ENCODE results near the gene BEND3. TPM values are rescaled to one million over a fixed set of nuclear protein-coding genes. Genes with fewer than 3 reads are reported as not detected.

The BEND3 gene
- total RNA-seq, 2 experiments from 2014 or later, result 5.8 to 6.3 TPM

DNA sequence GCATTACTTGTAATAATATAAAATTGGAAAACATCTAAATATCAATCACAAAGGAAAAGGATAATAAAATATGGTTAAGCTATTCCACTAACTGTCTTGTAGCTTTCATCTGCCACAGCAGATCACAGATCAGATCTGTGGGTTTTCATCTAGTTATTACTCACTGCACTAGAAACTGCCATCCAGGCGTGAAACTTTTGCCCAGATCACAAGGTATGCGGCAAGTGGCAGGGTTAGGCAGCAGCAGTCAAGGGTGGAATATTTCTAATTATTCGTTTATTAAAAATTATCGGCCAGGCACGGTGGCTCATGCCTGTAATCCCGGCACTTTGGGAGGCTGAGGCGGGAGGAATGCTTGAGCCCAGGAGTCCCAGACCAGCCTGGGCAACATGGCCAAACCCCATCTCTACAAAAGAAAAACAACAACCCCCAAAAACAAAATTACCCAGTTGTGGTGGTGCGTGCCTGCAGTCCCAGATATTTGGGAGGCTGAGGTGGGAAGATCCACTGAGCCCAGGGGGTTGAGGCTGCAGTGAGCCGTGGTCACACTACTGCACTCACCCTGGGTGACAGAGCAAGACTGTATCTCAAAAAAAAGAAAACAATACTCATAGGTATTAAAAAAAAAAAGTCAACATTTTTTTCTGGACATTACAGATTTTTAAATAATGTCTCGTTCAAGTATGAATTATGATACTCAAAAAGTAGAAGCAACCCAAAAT is 32.1 kb downstream of the BEND3 start:
- Mint-ChIP-seq H3K27me3 (no peaks in the 10 kb centered on the region), H3K36me3 (ENCODE audit: low read depth) (peaks cover 25% of the 10 kb centered on the region), H3K4me1 (ENCODE audit: low read depth) (peaks cover 6% of the 10 kb centered on the region), H3K9me3 (peaks cover 4% of the 10 kb centered on the region), H3K4me3 (no peak overlapping the region), H3K27ac (no peak overlapping the region)
- ChIA-PET CTCF (no interaction called here), POLR2A (no interaction called here)
- intact Hi-C loops (cut with micrococcal nuclease), result no loop called here
- TF ChIP-seq, protein P1, sequence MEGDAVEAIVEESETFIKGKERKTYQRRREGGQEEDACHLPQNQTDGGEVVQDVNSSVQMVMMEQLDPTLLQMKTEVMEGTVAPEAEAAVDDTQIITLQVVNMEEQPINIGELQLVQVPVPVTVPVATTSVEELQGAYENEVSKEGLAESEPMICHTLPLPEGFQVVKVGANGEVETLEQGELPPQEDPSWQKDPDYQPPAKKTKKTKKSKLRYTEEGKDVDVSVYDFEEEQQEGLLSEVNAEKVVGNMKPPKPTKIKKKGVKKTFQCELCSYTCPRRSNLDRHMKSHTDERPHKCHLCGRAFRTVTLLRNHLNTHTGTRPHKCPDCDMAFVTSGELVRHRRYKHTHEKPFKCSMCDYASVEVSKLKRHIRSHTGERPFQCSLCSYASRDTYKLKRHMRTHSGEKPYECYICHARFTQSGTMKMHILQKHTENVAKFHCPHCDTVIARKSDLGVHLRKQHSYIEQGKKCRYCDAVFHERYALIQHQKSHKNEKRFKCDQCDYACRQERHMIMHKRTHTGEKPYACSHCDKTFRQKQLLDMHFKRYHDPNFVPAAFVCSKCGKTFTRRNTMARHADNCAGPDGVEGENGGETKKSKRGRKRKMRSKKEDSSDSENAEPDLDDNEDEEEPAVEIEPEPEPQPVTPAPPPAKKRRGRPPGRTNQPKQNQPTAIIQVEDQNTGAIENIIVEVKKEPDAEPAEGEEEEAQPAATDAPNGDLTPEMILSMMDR (IDR thresholded peaks at IDR 0.05), result no peak
- DNase-seq (no peak), ATAC-seq (peak; percentile 39)

DNA sequence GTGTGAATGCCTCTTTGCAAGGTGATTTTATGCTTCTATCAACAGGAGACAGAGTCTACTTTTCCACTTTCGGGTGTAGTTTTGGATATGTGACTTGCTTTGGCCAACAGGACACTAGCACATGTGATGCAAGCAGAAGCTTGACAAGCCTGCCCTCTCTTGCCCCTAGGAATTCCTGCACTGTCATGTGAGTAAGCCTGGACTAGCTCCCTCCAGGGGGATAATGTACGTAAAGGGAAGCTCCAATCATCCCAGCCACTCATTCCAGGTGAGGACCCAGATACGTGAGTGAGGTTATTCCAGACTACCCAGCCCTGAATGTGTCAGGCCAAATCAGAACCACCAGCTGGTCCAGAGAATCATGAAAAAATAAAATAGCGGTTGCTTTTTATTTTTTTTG is 33.3 kb downstream of the BEND3 start:
- CTCF ChIA-PET, result interaction anchor here (0.9 kb wide), 2 partner anchors 68 to 103 kb away, joined by 3 read pairs; no protein-coding TSS in a partner anchor
- intact Hi-C loops (cut with micrococcal nuclease), result no loop called here

DNA sequence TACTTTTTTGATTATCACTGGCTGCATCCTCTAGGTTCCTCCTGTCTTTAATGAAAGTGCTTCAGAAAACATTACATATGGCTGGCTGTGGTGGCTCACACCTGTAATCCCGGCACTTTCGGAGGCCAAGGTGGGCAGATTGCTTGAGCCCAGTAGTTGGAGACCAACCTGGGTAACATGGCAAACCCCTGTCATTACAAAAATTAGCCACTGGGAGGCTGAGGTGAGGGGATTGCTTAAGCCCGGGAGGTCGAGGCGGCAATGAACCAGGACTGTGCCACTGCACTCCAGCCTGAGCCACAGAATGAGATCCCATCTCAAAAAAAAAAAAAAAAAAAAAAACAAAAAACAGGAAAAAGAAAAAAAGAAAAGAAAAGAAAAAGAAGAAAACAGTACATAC is 35.3 kb downstream of the BEND3 start:
- ChIA-PET CTCF (no interaction called here), POLR2A (no interaction called here)
- intact Hi-C loops (cut with micrococcal nuclease), result no loop called here
- no peak for DNase-seq
- TF ChIP-seq, protein P1 (IDR thresholded peaks at IDR 0.05), result peak; percentile 30
- Mint-ChIP-seq H3K27ac (no peak overlapping the region), H3K36me3 (ENCODE audit: low read depth) (peaks cover 21% of the 10 kb centered on the region), H3K4me1 (ENCODE audit: low read depth) (no peaks in the 10 kb centered on the region), H3K27me3 (no peaks in the 10 kb centered on the region), H3K4me3 (no peak overlapping the region), H3K9me3 (peaks cover 4% of the 10 kb centered on the region)
- peak; percentile 66 for ATAC-seq

More for the DNA sequence above, 33.3 kb downstream of the BEND3 start:
- Mint-ChIP-seq H3K4me3 (no peak overlapping the region), H3K9me3 (peaks cover 4% of the 10 kb centered on the region), H3K27ac (no peak overlapping the region), H3K27me3 (no peaks in the 10 kb centered on the region), H3K4me1 (ENCODE audit: low read depth) (no peaks in the 10 kb centered on the region), H3K36me3 (ENCODE audit: low read depth) (peaks cover 26% of the 10 kb centered on the region)
- TF ChIP-seq, protein P1 (IDR thresholded peaks at IDR 0.05), result no peak
- DNase-seq, result no peak
- no peak for ATAC-seq
- POLR2A ChIA-PET, result no interaction called here

DNA sequence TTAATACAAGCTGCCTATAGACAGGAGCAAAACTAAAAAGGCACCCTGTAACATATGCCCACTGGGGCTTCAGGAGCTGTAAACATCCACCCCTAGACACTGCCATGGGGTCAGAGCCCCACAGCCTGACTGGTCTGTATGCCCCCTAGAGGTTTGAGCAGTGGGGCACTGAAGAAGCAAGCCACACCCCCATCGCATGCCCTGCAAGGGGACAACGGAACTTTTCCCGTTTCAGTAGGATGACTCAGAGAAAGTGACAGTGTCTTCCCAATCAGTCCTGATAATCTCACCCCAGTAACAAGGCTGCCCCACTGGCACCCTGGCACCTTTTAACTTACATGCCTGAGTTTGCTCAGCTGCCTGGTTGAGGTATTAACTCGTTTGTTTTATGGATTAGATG is 35.9 kb downstream of the BEND3 start:
- CTCF ChIA-PET, result interaction anchor here (0.7 kb wide), 1 partner anchor 16 kb away, joined by 3 read pairs; no protein-coding TSS in a partner anchor
- no peak for ATAC-seq
- TF ChIP-seq, protein P1 (IDR thresholded peaks at IDR 0.05), result no peak
- H3K27ac Mint-ChIP-seq, result no peak overlapping the region
- H3K36me3 Mint-ChIP-seq (ENCODE audit: low read depth), result peaks cover 15% of the 10 kb centered on the region
- H3K27me3 Mint-ChIP-seq, result no peaks in the 10 kb centered on the region
- POLR2A ChIA-PET, result no interaction called here
- intact Hi-C loops (cut with micrococcal nuclease), result no loop called here
- H3K9me3 Mint-ChIP-seq, result peaks cover 3% of the 10 kb centered on the region
- DNase-seq, result no peak
- no peak overlapping the region for H3K4me3 Mint-ChIP-seq
- no peaks in the 10 kb centered on the region for H3K4me1 Mint-ChIP-seq (ENCODE audit: low read depth)

DNA sequence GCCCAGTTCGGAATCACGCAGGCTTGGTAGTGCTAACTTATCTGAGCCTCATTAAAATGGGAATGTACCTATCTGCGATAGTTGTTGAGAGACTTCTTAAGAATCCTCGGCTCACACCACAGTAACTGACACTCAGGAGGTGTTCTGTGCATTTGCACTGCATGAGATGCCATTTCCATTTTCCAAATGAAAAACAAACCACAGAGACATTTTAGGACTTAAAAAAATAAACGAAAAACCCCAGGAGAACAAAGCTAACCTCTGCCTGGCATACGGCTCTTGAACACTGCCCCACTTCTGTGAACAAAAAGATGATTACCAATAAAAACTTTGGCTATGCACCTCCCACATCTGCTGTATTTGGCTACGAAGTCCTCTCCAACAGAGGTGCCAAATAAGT is 37.6 kb downstream of the BEND3 start:
- intact Hi-C loops (cut with micrococcal nuclease), result no loop called here
- DNase-seq (no peak), ATAC-seq (no peak)
- Mint-ChIP-seq H3K9me3 (no peaks in the 10 kb centered on the region), H3K27me3 (no peaks in the 10 kb centered on the region), H3K27ac (no peak overlapping the region), H3K36me3 (ENCODE audit: low read depth) (peaks cover 6% of the 10 kb centered on the region), H3K4me1 (ENCODE audit: low read depth) (no peaks in the 10 kb centered on the region), H3K4me3 (no peak overlapping the region)
- TF ChIP-seq, protein P1 (IDR thresholded peaks at IDR 0.05), result no peak
- POLR2A ChIA-PET, result no interaction called here
- CTCF ChIA-PET, result no interaction called here

All from activated CD8-positive, alpha-beta T cell treated with anti-CD3 and anti-CD28 coated beads for 36 hours (primary cell).